ENCODE results near the gene ZMIZ2.
A peak's percentile ranks its signal among the peaks of the same experiment; 100 is the strongest.
"Not testable (repeated sequence)": the region's sequence is repeated elsewhere in the genome, so short reads cannot be mapped to it uniquely, and the experiment has no call there.

Gene ZMIZ2

GRCh38 chr7:44775383-44776107 lies 26.9 kb downstream of the ZMIZ2 start:
- no peak for DNase-seq

- no peak for DNase-seq
These were observed 27.6 kb downstream of the ZMIZ2 start for GRCh38 chr7:44776211-44776610.

- no peak for DNase-seq
These were observed 33.8 kb downstream of the ZMIZ2 start for GRCh38 chr7:44782460-44782859.

GRCh38 chr7:44783407-44783806 lies 34.8 kb downstream of the ZMIZ2 start:
- no peak for DNase-seq

- no peak for DNase-seq
These were observed 35.7 kb downstream of the ZMIZ2 start for GRCh38 chr7:44784364-44784763.

- not testable (repeated sequence) for DNase-seq
These were observed 36.6 kb downstream of the ZMIZ2 start for GRCh38 chr7:44785218-44785617.

- no peak for DNase-seq
These were observed 38.4 kb downstream of the ZMIZ2 start for GRCh38 chr7:44787041-44787440.

GRCh38 chr7:44787762-44788161 lies 39.1 kb downstream of the ZMIZ2 start:
- DNase-seq = no peak

GRCh38 chr7:44789990-44790389 lies 41.3 kb downstream of the ZMIZ2 start:
- DNase-seq = no peak

GRCh38 chr7:44791278-44792219 lies 42.9 kb downstream of the ZMIZ2 start:
- no peak for DNase-seq

GRCh38 chr7:44793919-44794318 lies 45.3 kb downstream of the ZMIZ2 start:
- DNase-seq = no peak

- no peak for DNase-seq
These were observed 45.7 kb downstream of the ZMIZ2 start for GRCh38 chr7:44794331-44794730.

- DNase-seq = no peak
These were observed 47.4 kb downstream of the ZMIZ2 start for GRCh38 chr7:44796034-44796503.

GRCh38 chr7:44796504-44797328 lies 48.1 kb downstream of the ZMIZ2 start, which contains the start of gene PPIA:
TSS of gene PPIA (plus strand) at chr7:44796681. CDS start at chr7:44796725, 44 bp downstream.
- DNase-seq = peak; percentile 92

GRCh38 chr7:44797329-44798258 lies 48.9 kb downstream of the ZMIZ2 start:
- peak; percentile 41 for DNase-seq

GRCh38 chr7:44798649-44799305 lies 50.1 kb downstream of the ZMIZ2 start:
- no peak for DNase-seq

- no peak for DNase-seq
These were observed 51.3 kb downstream of the ZMIZ2 start for GRCh38 chr7:44799939-44800338.

- no peak for DNase-seq
These were observed 53.2 kb downstream of the ZMIZ2 start for GRCh38 chr7:44801890-44802289.

GRCh38 chr7:44802418-44803025 lies 53.9 kb downstream of the ZMIZ2 start:
- no peak for DNase-seq

GRCh38 chr7:44803828-44804519 lies 55.3 kb downstream of the ZMIZ2 start:
- not testable (repeated sequence) for DNase-seq

Measured in NCI-H1436 treated with DMSO at 0.1 percent for 48 hours (cell line).